HCT116 (cell line): ENCODE results near the gene TMEM109. TPM values are rescaled to one million over a fixed set of nuclear protein-coding genes. Genes with fewer than 3 reads are reported as not detected.

ENCODE experiments used
- ATAC-seq: fragments of 200-7000 bp; cut with Tn5 transposase; 2 replicates; pipeline ENCODE4 v1.9.1; 2020; ENCODE audit warnings: mild to moderate bottlenecking, moderate library complexity
- Bru-seq: library from RNA; stranded (reverse); fragments of 400-500 nt; gene quantifications from one replicate; lab custom pipeline; 2021; lab: Mats Ljungman, UMichigan
- BruChase-seq, 2 experiments: library from RNA; stranded (reverse); fragments of 400-500 nt; gene quantifications; one replicate each; lab custom pipeline; 2021; lab: Mats Ljungman, UMichigan
- BruUV-seq: library from RNA; stranded (reverse); fragments of 400-500 nt; replicated peaks from 2 replicates; lab custom pipeline; 2021; lab: Mats Ljungman, UMichigan
- CTCF ChIA-PET: fragments of 300-600 bp; sonication (Branson Sonifier 250); formaldehyde crosslinking; loops from one replicate; lab custom pipeline; 2021; ENCODE audit warnings: antibody characterized with exemption; lab: Charles Lee
- POLR2A ChIA-PET: fragments of 300-600, 350-600 bp; sonication (Branson Sonifier 250); formaldehyde crosslinking; loops from one replicate; lab custom pipeline; 2021; ENCODE audit warnings: antibody characterized with exemption; lab: Charles Lee
- RAD21 ChIA-PET, 2 experiments: fragments of 300-600 bp; sonication (Branson Sonifier 250); formaldehyde crosslinking; loops; one replicate each; lab custom pipeline; 2023; ENCODE audit warnings: low total read pairs in 2 of 2; ENCODE audit not compliant: uncharacterized antibody in 2 of 2, unreplicated experiment in 2 of 2, low non-redundant PET in 1 of 2; lab: Charles Lee
- DNase-seq: peaks from one replicate; pipeline ENCODE4 v3.0.0-alpha.2; 2010; ENCODE audit warnings: low read depth, low spot score
- H2AFZ ChIP-seq: fragments of 200-600 bp; shearing (Covaris generic), sonication (generic); 2 replicates; pipeline ENCODE4 v1.6.1; 2017; ENCODE audit warnings: low read depth, mixed run types, mixed read lengths, antibody characterized with exemption, low read length; ENCODE audit not compliant: poor library complexity, severe bottlenecking
- H3K27ac ChIP-seq: 2 replicates; pipeline ENCODE4 v1.5.1; 2012; ENCODE audit warnings: low read depth, low read length
- H3K27me3 ChIP-seq: fragments of 200-600 bp; sonication (generic); 2 replicates; pipeline ENCODE4 v1.6.1; 2016; ENCODE audit warnings: mixed run types, low read length, mixed read lengths; ENCODE audit not compliant: insufficient read depth
- H3K36me3 ChIP-seq, 2 experiments: fragments of 200-500 bp in 1 of 2; fragments of 200-600 bp in 1 of 2; sonication (Bioruptor generic) in 1 of 2; sonication (generic) in 1 of 2; 2 replicates each; pipeline versions ENCODE4 v1.5.1 to v1.6.1; 2014 to 2016; ENCODE audit warnings: low read length in 2 of 2, inconsistent platforms in 1 of 2, mixed read lengths in 1 of 2, mixed run types in 1 of 2; ENCODE audit not compliant: insufficient read depth in 2 of 2, control insufficient read depth in 1 of 2
- H3K4me1 ChIP-seq, 2 experiments: fragments of 200-600 bp in 1 of 2; sonication (generic) in 1 of 2; 2 replicates each; pipeline versions ENCODE4 v1.5.1 to v1.6.1; 2012 to 2017; ENCODE audit warnings: low read length in 2 of 2, inconsistent platforms in 1 of 2, mild to moderate bottlenecking in 1 of 2, mixed read lengths in 1 of 2, mixed run types in 1 of 2, moderate library complexity in 1 of 2; ENCODE audit not compliant: insufficient read depth in 2 of 2, control insufficient read depth in 1 of 2
- H3K4me2 ChIP-seq: fragments of 200-600 bp; sonication (generic); 2 replicates; pipeline ENCODE4 v1.6.1; 2017; ENCODE audit warnings: mixed run types, low read length, mixed read lengths
- H3K4me3 ChIP-seq, 2 experiments: fragments of 200-600 bp in 1 of 2; sonication (generic) in 1 of 2; replicated peaks in 1 of 2; 2 replicates each; pipeline ENCODE4 v1.5.1; 2011 to 2016; ENCODE audit warnings: low read length in 2 of 2, control low read depth in 1 of 2, low read depth in 1 of 2, mild to moderate bottlenecking in 1 of 2, mixed read lengths in 1 of 2, mixed run types in 1 of 2
- H3K79me2 ChIP-seq: fragments of 200-600 bp; sonication (generic); 2 replicates; pipeline ENCODE4 v1.6.1; 2017; ENCODE audit warnings: mild to moderate bottlenecking, mixed run types, low read length, moderate library complexity, mixed read lengths; ENCODE audit not compliant: insufficient read depth
- H3K9ac ChIP-seq: fragments of 200-600 bp; sonication (generic); 2 replicates; pipeline ENCODE4 v1.6.1; 2016; ENCODE audit warnings: low read length, mixed read lengths
- H3K9me2 ChIP-seq: fragments of 200-600 bp; sonication (generic), shearing (Covaris generic); 2 replicates; pipeline ENCODE4 v1.6.1; 2017; ENCODE audit warnings: mixed run types, mild to moderate bottlenecking, moderate library complexity; ENCODE audit not compliant: insufficient read depth
- H3K9me3 ChIP-seq, 2 experiments: fragments of 200-500 bp in 1 of 2; fragments of 200-600 bp in 1 of 2; sonication (Bioruptor generic) in 1 of 2; sonication (generic) in 1 of 2; 2 replicates each; pipeline ENCODE4 v1.6.1; 2014 to 2017; ENCODE audit warnings: low read length in 2 of 2, mixed read lengths in 2 of 2, inconsistent platforms in 1 of 2, low read depth in 1 of 2, mild to moderate bottlenecking in 1 of 2, mixed run types in 1 of 2, moderate library complexity in 1 of 2; ENCODE audit not compliant: control insufficient read depth in 1 of 2, insufficient read depth in 1 of 2
- H4K20me1 ChIP-seq: fragments of 200-600 bp; sonication (generic), shearing (Covaris generic); 2 replicates; pipeline ENCODE4 v1.6.1; 2017; ENCODE audit warnings: mixed run types, mild to moderate bottlenecking, moderate library complexity; ENCODE audit not compliant: insufficient read depth
- ATF3 ChIP-seq: IDR thresholded peaks from 2 replicates; pipeline ENCODE4 v1.6.1; 2012
- CBX3 ChIP-seq: IDR thresholded peaks from 2 replicates; pipeline ENCODE4 v1.6.1; 2012; ENCODE audit warnings: low read depth
- JUND ChIP-seq: IDR thresholded peaks from 2 replicates; pipeline ENCODE4 v1.6.1; 2012
- POLR2A ChIP-seq: IDR thresholded peaks from 2 replicates; pipeline ENCODE4 v1.7.0; 2011; ENCODE audit warnings: borderline replicate concordance; ENCODE audit not compliant: insufficient read depth, insufficient read length; ENCODE audit errors: extremely low read depth
- RAD21 ChIP-seq: IDR thresholded peaks from 2 replicates; pipeline ENCODE4 v1.6.1; 2012; ENCODE audit warnings: low read depth, mild to moderate bottlenecking
- TCF7L2 ChIP-seq: IDR thresholded peaks from 2 replicates; pipeline ENCODE4 v1.7.0; 2011; ENCODE audit warnings: borderline replicate concordance, inconsistent platforms; ENCODE audit not compliant: insufficient read depth, insufficient read length; ENCODE audit errors: extremely low read depth
- ZFX ChIP-seq: fragments of 450-650 bp; IDR thresholded peaks from 2 replicates; pipeline ENCODE4 v1.6.1; 2017
- intact Hi-C: fragments of 100-400 bp; cut with micrococcal nuclease; formaldehyde crosslinking; loops from 2 replicates; pipeline ENCODE4 v1.10.0; 2022
- long read RNA-seq: library from polyadenylated mRNA; unstranded; transcript quantifications from one replicate; pipeline ENCODE4 v2.0.0, GENCODE V29; 2021; ENCODE audit not compliant: unreplicated experiment
- polyA plus RNA-seq: library from polyadenylated mRNA; unstranded; fragments of >200 nt; gene quantifications from 2 replicates; pipeline ENCODE4 v1.2.1, GENCODE V29; 2012; ENCODE audit warnings: missing spikeins
- total RNA-seq: library from RNA; stranded (reverse); gene quantifications from one replicate; pipeline ENCODE4 v1.2.1, GENCODE V29; 2021; ENCODE audit not compliant: unreplicated experiment
- TF ChIP-seq, protein P1 (sequence below): IDR thresholded peaks from 2 replicates; pipeline ENCODE4 v1.6.1; 2012

Gene TMEM109, protein sequence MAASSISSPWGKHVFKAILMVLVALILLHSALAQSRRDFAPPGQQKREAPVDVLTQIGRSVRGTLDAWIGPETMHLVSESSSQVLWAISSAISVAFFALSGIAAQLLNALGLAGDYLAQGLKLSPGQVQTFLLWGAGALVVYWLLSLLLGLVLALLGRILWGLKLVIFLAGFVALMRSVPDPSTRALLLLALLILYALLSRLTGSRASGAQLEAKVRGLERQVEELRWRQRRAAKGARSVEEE
- 44.4 TPM for total RNA-seq
- 32.1 and 37.7 TPM in 2 replicates for polyA plus RNA-seq
- percentile 56 among the genes with signal in this experiment for Bru-seq, nascent RNA
- percentile 67 among the genes with signal in this experiment for BruChase-seq, experiment 1, labeled RNA remaining after a 6-hour chase
- BruChase-seq, experiment 2, labeled RNA remaining after a 2-hour chase, result percentile 69 among the genes with signal in this experiment
- long read RNA-seq, transcript TMEM109-201 (4 exons, 2,413 nt), result major isoform, 27 of 51 reads
- long read RNA-seq, partial matches to known transcripts, result 22 of 51 reads
- long read RNA-seq, other reads (novel, unspliced or antisense), result 1 of 51 reads

DNA sequence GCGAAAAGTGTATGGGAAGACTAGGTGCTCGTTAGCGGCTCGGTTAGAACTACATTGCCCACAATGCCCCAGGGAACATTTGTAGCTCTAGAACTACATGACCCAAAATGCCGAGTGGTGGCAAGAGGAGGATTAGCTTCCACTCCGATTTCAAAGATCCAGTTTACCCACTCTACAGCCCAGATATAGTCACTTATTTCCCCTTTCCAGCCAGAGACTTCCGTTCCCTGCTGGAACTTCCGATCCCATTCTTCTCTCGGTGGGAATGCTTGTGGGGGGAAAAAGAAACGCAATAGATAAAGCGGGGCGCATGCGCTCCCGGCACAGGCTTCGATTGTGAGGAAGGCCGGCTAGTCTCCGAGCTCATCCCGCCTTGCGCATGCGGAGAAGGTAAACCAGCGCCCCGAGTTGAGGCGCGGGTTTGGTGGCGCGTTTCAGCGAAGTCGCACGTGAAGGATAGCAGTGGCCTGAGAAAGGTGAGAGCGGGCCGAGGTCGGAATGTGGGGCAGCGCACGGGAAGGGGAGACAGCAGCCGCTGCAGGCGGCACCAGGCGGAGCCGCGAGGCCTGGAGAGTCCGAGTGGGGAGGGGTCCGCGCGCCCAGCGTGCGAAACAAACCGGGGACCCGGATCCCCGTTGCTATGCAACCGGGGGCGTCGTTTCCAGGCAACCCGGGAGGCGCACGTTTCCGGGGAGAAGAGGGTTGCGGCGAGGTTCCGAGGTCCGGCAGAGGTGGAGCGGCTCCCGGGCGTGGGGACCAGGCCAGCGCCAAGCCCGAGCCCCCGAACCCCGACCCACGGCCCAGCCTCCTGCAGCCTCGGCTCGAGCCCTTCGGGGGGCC, at the start of gene TMEM109:
TSS of gene TMEM109 (plus strand) at position 366 of the 840 bp plus-strand sequence. CDS start 5,536 bp downstream, outside the sequence.
- ATAC-seq (peak; percentile 77), DNase-seq (peak; percentile 73)
- Histone ChIP-seq H2AFZ (peak within 1 kb of the TSS; percentile 79), H3K27ac (peak within 1 kb of the TSS; percentile 61), H3K4me2 (peak within 1 kb of the TSS; percentile 89), H3K27me3 (no peaks in the 10 kb centered on the region), H3K9me3 (no peaks in the 10 kb centered on the region), H4K20me1 (no peaks in the 10 kb centered on the region; the same call in 1 of the 2 replicates), H3K36me3 (peaks cover 0 to 3% of the 10 kb centered on the region in 2 experiments; a peak in 1 of 4 replicates), H3K4me3 (peak within 1 kb of the TSS; percentile 61 to 67)
- no TSS peak for BruUV-seq
- ChIA-PET CTCF (interaction anchor here (0.6 to 1.7 kb wide), 6 partner anchors 10 to 216 kb away, joined by 3 to 16 read pairs (median 4); no protein-coding TSS in a partner anchor), POLR2A (interaction anchor here (0.7 to 1.2 kb wide), 3 partner anchors 9 to 448 kb away, joined by 3 to 6 read pairs (median 3); partner anchors contain the start of gene CYB561A3)
- intact Hi-C loops, result loop anchor here (10.0 kb wide), 1 partner anchor 271 kb away; no protein-coding TSS in a partner anchor
- TF ChIP-seq ATF3, result no peak
- TF ChIP-seq TCF7L2, result no peak
- TF ChIP-seq POLR2A, result peak; percentile 44
- no peak for TF ChIP-seq JUND
- TF ChIP-seq ZFX, result peak; percentile 83
- TF ChIP-seq CBX3, result peak; percentile 88
- no peak for TF ChIP-seq RAD21
- TF ChIP-seq, protein P1, sequence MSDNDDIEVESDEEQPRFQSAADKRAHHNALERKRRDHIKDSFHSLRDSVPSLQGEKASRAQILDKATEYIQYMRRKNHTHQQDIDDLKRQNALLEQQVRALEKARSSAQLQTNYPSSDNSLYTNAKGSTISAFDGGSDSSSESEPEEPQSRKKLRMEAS, result peak; percentile 98
- TF ChIP-seq, all 23 proteins: peak for 4
- H3K79me2 ChIP-seq, result peaks cover 48% of the 10 kb centered on the region
- H3K9ac ChIP-seq, result peak within 1 kb of the TSS; percentile 73
- RAD21 ChIA-PET, result no interaction called here
- H3K4me1 ChIP-seq, result peaks cover 23 to 60% of the 10 kb centered on the region in 2 experiments
- H3K9me2 ChIP-seq, result no peaks in the 10 kb centered on the region
